Osteoblast (primary cell): Measurements from ENCODE around the gene PALLD. TPM values are rescaled to one million over a fixed set of nuclear protein-coding genes. Genes with fewer than 3 reads are reported as not detected.
A peak's percentile ranks its signal among the peaks of the same experiment; 100 is the strongest.

ENCODE experiments used
- DNase-seq: peaks from one replicate; pipeline ENCODE4 v3.0.0; 2011; ENCODE audit warnings: low spot score, mixed read lengths; ENCODE audit not compliant: insufficient read length; ENCODE audit errors: missing footprints
- H2AFZ ChIP-seq: 2 replicates; pipeline ENCODE4 v1.6.0; 2011; ENCODE audit warnings: mild to moderate bottlenecking, low read length
- H3K27ac ChIP-seq: 2 replicates; pipeline ENCODE4 v1.5.1; 2011; ENCODE audit warnings: mild to moderate bottlenecking, low read depth, low read length, moderate library complexity
- H3K27me3 ChIP-seq: 2 replicates; pipeline ENCODE4 v1.6.0; 2012; ENCODE audit warnings: mild to moderate bottlenecking, control low read depth, inconsistent platforms, low read length, moderate library complexity; ENCODE audit not compliant: insufficient read depth
- H3K36me3 ChIP-seq: 2 replicates; pipeline ENCODE4 v1.5.1; 2011; ENCODE audit warnings: mild to moderate bottlenecking, low read length, control low read depth, moderate library complexity; ENCODE audit not compliant: insufficient read depth
- H3K4me1 ChIP-seq: 2 replicates; pipeline ENCODE4 v1.5.1; 2011; ENCODE audit warnings: mild to moderate bottlenecking, low read length, control low read depth, moderate library complexity; ENCODE audit not compliant: insufficient read depth
- H3K4me2 ChIP-seq: 2 replicates; pipeline ENCODE4 v1.6.0; 2011; ENCODE audit warnings: mild to moderate bottlenecking, low read length; ENCODE audit not compliant: insufficient read depth
- H3K4me3 ChIP-seq: fragments of 200-600 bp; sonication (generic); 3 replicates; pipeline ENCODE4 v1.5.1; 2012; ENCODE audit warnings: mild to moderate bottlenecking, low read length, inconsistent platforms; ENCODE audit not compliant: insufficient read depth
- H3K79me2 ChIP-seq: 2 replicates; pipeline ENCODE4 v1.6.0; 2012; ENCODE audit warnings: mild to moderate bottlenecking, low read length, control low read depth, inconsistent platforms; ENCODE audit not compliant: insufficient read depth
- H3K9me3 ChIP-seq: 2 replicates; pipeline ENCODE4 v1.5.1; 2011; ENCODE audit warnings: low read depth, low read length, control low read depth
- H4K20me1 ChIP-seq: 2 replicates; pipeline ENCODE4 v1.6.0; 2012; ENCODE audit warnings: mild to moderate bottlenecking, low read length, control low read depth; ENCODE audit not compliant: insufficient read depth
- CTCF ChIP-seq: IDR thresholded peaks from 2 replicates; pipeline ENCODE4 v1.5.1; 2011; ENCODE audit warnings: mild to moderate bottlenecking, low read depth, low read length, moderate library complexity; ENCODE audit errors: extremely low read depth
- total RNA-seq: library from RNA; depleted of rRNA; stranded (reverse); fragments of >200 nt; gene quantifications from 2 replicates; pipeline ENCODE4 v1.2.3, GENCODE V29; 2012

The PALLD gene
- total RNA-seq, 1 donor = 244 TPM

- DNase-seq = peak; percentile 65
- H3K4me1 ChIP-seq = peaks cover 50% of the 10 kb centered on the region
Measured at GRCh38 chr4:168486912-168487281, 10.0 kb upstream of the PALLD start.

GRCh38 chr4:168487282-168488035 lies 9.4 kb upstream of the PALLD start:
- H3K27ac ChIP-seq = peak overlapping the region; percentile 75
- peak; percentile 30 for DNase-seq
- H3K4me2 ChIP-seq = peak overlapping the region; percentile 29

More at GRCh38 chr4:168486912-168487281, 10.0 kb upstream of the PALLD start:
- H3K4me3 ChIP-seq = no peak overlapping the region
- peak overlapping the region; percentile 75 for H3K27ac ChIP-seq
- H3K4me2 ChIP-seq = peak overlapping the region; percentile 29
- no peaks in the 10 kb centered on the region for H3K9me3 ChIP-seq
- H3K27me3 ChIP-seq = no peaks in the 10 kb centered on the region
- H3K36me3 ChIP-seq = no peaks in the 10 kb centered on the region
- H3K79me2 ChIP-seq = no peaks in the 10 kb centered on the region
- H4K20me1 ChIP-seq = no peaks in the 10 kb centered on the region
- TF ChIP-seq CTCF = no peak
- peak overlapping the region; percentile 63 for H2AFZ ChIP-seq

GRCh38 chr4:168488869-168489274 lies 8.0 kb upstream of the PALLD start:
- Histone ChIP-seq H4K20me1 (no peaks in the 10 kb centered on the region), H3K27ac (no peak overlapping the region), H3K36me3 (no peaks in the 10 kb centered on the region), H3K4me1 (peaks cover 32% of the 10 kb centered on the region), H3K27me3 (no peaks in the 10 kb centered on the region), H3K79me2 (no peaks in the 10 kb centered on the region), H3K9me3 (no peaks in the 10 kb centered on the region), H3K4me2 (no peak overlapping the region), H3K4me3 (no peak overlapping the region), H2AFZ (no peak overlapping the region)
- TF ChIP-seq CTCF = no peak
- DNase-seq = no peak

More at GRCh38 chr4:168487282-168488035, 9.4 kb upstream of the PALLD start:
- no peak overlapping the region for H3K4me3 ChIP-seq
- H3K79me2 ChIP-seq = no peaks in the 10 kb centered on the region
- H3K36me3 ChIP-seq = no peaks in the 10 kb centered on the region
- TF ChIP-seq CTCF = no peak
- peaks cover 44% of the 10 kb centered on the region for H3K4me1 ChIP-seq
- no peaks in the 10 kb centered on the region for H3K9me3 ChIP-seq
- peak overlapping the region; percentile 63 for H2AFZ ChIP-seq
- H3K27me3 ChIP-seq = no peaks in the 10 kb centered on the region
- H4K20me1 ChIP-seq = no peaks in the 10 kb centered on the region

- Histone ChIP-seq H3K27me3 (no peaks in the 10 kb centered on the region), H3K79me2 (no peaks in the 10 kb centered on the region), H3K27ac (no peak overlapping the region), H3K4me2 (no peak overlapping the region), H3K4me1 (peaks cover 25% of the 10 kb centered on the region), H3K9me3 (no peaks in the 10 kb centered on the region), H3K4me3 (no peak overlapping the region), H2AFZ (no peak overlapping the region), H3K36me3 (no peaks in the 10 kb centered on the region), H4K20me1 (no peaks in the 10 kb centered on the region)
- TF ChIP-seq CTCF = no peak
- DNase-seq = no peak
Measured at GRCh38 chr4:168489616-168490015, 7.2 kb upstream of the PALLD start.
